Caki2 (cell line): ENCODE results near the gene CYP2W1. TPM values are rescaled to one million over a fixed set of nuclear protein-coding genes. Genes with fewer than 3 reads are reported as not detected.

Experiments
- DNase-seq: peaks from one replicate; pipeline ENCODE4 v3.0.0-alpha.2; 2015; ENCODE audit warnings: low read depth
- in situ Hi-C: cut with HindIII; loops from 2 replicates; pipeline ENCODE4 v1.10.0; 2016; ENCODE audit warnings: low sequenced_read_pairs, low pct_unique_long_range_greater_than_20kb, mixed read lengths
- total RNA-seq: library from RNA; depleted of rRNA; stranded (reverse); fragments of >200 nt; shearing (Covaris generic); gene quantifications from 2 replicates; pipeline ENCODE4 v1.2.3, GENCODE V29; 2014; ENCODE audit warnings: low replicate concordance

CYP2W1 gene
- total RNA-seq, 1 experiment from 2014 or later, result not detected

DNA sequence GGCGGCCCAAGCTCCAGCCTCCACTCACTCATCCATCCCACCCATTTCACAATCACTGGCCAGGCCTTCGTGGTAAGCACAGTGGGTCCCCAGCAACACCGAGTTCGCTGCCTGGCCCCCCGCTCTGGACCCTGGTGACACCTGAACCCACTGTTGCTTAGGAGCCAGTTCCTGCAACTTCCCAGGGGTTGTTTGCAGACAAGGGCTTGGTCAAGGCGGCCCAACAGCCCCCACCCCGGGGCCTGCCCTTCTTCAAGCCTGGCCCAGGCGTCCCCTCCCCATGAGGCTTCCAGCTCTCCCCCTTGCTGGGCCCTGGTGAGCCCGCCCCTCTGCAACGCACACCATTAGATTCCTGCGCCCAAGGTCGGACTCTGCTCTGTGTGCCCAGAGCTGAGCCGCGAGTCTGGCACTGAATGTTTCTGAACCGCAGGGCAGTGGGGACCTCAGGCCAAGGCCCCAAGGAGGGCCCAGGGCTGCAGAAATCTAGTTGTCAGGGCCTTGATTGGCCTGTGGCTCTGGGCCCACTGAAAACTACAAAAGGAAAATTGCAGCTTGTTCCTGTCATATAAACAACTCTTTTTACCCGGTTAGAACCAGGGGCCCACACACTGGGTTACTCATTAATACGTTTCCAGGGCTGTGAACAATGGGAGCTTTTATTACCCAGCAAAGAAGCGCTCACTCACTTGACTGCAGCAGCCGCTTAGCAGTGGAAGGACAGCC is 5.5 kb upstream of the CYP2W1 start:
- in situ Hi-C loops, result no loop called here
- peak; percentile 85 for DNase-seq

DNA sequence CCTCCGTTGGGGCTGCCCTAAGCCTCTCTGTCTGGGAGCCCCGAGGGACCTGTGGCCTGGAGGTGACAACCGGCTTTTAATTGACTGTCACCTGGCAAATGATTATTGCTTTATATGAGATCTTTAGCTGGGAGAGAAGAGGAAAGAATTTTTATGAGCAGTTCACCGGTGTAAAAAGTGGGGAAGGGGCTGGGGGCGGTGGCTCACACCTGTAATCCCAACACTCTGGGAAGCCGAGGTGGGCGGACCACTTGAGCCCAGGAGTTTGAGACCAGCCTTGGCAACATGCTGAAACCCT is 5.0 kb upstream of the CYP2W1 start:
- in situ Hi-C loops, result no loop called here
- no peak for DNase-seq

DNA sequence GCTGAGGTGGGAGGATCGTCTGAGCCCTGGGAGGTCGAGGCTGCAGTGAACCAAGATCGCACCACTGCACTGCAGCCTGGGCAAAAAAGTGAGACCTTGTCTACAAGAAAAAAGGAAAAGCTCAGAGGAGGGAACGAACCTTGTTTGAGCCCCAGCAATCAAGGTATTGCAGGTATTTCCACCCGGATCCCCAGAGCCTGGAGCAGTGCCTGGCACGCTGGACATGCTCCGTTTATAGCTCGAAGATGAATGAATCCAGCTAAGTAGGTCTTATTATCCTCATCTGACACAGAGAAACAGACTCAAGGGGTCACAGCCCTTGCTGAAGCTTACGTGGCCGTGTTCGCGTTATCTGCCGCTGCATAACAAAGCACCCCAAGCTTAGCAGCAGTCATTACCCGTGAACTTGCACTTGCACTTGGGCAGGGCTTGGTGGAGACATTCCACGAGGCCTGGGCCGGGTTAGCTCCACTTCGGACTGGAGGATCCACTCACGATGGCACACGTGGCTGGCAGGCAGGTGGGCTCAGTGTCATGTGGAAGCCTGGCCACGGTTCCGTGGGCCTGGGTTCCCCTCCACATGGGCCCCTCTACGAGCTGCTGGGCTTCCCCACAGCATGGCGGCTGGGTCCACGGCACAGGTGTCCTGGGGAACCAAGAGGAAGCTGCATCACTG is 4.4 kb upstream of the CYP2W1 start:
- DNase-seq, result no peak
- in situ Hi-C loops, result no loop called here

DNA sequence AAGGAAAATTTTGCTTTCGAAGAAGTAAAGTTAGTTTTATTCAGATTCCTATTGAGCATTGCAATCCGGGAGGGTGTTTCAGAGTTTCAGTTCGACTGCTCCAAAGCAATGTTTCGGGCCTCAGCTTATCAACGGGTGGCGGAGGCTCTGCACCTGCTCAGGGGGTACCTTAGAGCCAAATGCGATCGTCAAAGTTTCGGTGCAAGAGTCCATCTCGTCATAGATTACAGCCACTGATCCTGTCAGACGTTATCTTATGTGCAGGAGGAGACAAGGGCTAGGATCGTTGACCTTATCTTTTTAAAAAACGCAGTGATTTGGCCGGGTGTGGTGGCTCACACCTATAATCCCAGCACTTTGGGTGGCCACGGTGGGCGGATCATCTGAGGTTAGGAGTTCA is 3.8 kb upstream of the CYP2W1 start:
- in situ Hi-C loops, result no loop called here
- DNase-seq, result no peak

DNA sequence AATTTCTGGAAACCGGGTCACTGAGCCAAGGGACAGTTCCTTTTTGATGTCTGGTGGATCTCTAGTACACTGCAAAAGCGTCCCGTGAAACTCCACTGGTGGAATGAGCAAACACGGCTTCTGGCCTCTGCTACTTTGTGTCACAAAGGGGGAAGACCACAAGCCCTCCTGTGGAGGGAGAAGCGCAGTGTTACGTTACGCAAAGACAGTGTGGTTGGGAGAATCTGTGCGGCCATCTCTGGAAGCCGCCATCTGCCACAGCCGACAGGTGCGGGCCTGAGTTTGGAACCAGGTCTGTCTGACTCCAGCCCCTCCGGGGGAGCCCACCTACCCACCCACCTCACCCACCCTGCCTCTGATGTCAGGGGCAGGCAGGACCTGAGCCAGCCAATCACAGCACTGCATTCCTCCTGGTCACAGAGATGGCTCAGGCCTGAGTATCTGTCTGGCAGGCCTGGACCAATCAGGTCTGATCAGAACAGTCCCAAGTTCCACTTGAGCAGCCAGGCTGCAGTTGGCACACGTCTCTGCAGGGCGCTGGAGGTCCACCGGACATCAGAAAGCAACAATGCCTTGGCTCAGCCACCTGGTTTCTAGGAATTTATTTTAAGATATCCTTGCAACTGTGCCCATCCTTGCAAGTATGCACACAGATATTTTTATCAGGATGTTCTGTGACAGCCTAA is 3.0 kb upstream of the CYP2W1 start:
- peak; percentile 79 for DNase-seq
- in situ Hi-C loops, result no loop called here

DNA sequence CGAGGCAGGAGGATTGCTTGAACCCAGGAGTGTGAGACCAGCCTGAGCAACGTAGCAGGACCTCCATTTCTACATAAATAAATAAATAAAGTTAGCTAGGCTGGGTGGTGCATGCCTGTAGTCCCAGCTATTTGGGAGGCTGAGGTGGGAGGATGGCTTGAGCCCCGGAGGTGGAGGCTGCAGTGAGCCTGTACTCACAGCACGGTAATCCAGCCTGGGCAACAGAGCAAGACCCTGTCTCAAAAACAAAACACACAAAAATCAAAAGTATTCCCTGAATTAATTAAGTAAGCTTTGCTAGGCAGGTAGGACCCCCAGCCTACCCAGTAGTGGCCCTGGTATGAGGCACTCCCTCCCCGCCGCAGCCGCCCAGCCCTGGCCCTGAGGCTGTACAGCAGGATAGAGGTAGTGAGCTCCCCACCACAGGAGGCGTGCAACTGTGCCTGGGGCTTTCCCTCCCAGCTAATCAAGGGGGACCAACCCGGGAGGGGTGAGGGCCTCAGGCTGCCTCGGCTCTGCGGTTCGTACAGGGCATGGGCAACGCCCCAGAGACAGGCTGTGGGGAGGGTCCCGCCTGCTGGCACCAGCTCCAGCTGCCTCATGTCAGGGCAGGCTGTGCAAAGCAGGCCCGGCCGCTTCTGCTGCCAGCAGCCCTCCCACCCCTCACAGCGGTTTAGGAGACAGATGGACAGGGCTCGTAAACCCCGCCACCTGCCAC is 1.0 kb upstream of the CYP2W1 start:
- DNase-seq, result no peak
- in situ Hi-C loops, result no loop called here

DNA sequence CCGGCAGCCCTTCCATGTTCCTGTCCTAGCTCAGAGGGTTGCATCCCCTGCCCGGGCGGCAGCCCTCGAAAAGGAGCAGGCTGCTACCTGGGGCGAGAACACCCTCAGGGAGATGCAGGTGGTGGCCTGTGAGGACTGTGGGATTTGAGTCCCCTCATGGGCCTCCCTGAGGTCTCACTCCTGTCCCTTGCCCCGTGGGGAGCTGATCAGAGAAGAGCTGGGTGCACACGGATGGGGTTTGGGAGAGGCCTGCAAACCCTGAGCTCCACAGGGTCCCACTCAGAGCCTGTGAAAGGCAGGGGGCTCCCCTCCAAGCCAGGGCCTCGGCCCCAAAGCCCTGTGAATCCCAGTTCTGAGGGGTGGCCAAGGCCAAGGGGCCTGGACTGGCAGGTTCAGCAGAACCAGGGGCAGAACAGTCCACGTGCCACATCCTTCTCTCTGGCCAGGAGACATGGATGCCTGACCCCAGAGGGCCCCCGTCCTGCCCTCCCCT is 424 bp upstream of the CYP2W1 start:
- no peak for DNase-seq
- in situ Hi-C loops, result no loop called here

DNA sequence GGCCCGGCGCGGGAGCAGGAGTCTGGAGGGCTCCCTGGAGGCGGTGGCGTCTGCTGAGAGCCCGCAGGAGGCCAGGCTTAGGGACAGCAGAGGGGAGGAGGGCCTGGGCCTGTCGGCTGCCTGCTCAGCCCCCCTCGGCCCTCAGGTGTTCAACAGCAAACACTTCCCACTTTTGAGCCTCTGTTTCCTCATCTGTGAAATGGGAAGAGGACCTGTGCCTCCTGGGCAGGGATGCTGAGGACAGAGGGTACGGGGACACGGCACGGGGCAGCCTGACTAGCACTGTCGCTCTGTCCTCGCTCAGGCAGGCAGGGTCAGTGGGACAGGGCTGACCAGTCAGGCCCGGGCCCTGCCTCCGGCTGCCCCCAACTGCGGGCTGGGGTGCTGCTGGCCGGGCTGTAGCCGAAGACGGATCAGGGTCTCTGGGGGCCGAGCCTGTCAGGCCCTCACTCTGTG is 663 bp downstream of the CYP2W1 start:
- no peak for DNase-seq
- in situ Hi-C loops, result no loop called here

DNA sequence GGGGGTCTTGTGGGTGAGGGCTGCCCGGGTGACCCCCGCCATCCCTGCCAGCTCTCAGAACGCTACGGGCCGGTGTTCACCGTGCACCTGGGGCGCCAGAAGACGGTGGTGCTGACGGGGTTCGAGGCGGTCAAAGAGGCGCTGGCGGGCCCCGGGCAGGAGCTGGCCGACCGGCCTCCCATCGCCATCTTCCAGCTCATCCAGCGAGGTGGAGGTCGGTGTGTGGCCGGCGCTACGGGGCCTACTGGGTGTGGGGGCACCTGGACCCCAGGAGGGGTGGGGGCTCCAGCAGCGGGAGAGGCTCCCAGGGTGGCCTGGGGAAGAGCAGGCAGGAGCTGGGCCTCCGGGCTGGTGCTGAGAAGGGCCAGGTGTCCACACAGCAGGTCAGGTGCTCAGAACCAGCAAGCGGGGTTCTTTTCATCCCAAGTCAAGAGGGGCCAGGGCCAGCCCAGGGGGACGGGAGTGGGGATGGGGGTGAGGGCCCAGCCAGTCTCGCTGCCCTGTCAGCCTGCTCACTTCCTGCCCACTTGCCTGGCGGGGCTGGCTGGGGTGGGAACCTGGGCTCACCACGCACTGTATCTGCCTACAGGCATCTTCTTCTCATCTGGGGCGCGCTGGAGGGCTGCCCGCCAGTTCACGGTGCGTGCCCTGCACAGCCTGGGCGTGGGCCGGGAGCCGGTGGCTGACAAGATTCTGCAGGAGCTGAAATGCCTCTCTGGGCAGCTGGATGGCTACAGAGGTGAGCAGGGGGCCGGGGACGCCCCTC is 1.6 kb downstream of the CYP2W1 start:
- no peak for DNase-seq
- in situ Hi-C loops, result no loop called here

DNA sequence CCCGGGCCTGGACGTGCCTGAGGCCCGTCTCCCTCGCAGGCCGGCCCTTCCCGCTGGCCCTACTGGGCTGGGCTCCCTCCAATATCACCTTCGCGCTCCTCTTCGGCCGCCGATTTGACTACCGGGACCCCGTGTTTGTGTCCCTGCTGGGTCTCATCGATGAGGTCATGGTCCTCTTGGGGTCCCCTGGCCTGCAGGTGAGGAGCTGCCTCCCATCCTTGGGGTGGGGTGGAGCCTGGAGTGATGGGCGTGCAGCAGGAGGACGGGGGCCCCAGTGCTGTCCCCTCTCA is 2.1 kb downstream of the CYP2W1 start:
- in situ Hi-C loops, result no loop called here

DNA sequence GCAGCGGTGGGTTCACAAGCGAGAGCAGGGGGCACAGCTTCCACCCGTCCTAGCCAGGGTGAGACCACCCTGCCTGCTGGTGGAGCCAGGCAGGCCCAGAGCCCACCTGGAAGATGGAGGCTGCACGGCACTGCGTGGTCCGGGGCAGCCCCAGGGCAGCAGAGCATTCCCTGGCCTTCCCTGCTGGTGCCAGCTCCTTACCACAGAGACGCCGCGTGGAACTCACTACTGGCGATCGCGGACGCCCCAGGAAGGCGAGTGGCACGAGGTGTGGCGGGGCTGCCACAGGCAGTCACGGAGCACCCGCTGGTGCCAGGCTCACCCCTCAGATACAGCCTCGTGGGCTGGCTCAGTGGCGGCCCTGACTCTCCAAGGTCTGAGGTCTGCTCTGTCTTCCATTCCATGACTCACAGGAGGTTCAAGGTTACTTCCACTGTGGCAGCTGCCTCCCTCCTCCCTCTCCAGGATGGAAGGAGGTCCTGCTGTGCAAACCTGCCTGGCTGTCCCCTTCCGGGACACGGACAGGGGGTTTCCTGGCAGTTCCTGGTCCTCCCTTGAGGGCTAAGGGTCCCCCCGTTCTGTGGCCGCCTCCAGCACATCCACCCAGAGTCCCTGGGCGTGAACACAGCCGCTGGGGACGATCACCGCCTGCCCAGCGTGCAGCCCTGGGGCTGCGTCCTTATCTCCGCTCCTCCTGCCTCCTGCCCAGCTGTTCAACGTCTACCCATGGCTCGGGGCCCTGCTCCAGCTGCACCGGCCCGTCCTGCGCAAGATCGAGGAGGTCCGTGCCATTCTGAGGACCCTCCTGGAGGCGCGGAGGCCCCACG is 3.1 kb downstream of the CYP2W1 start:
- in situ Hi-C loops, result no loop called here
- no peak for DNase-seq

More for the DNA sequence above, 2.1 kb downstream of the CYP2W1 start:
- no peak for DNase-seq

DNA sequence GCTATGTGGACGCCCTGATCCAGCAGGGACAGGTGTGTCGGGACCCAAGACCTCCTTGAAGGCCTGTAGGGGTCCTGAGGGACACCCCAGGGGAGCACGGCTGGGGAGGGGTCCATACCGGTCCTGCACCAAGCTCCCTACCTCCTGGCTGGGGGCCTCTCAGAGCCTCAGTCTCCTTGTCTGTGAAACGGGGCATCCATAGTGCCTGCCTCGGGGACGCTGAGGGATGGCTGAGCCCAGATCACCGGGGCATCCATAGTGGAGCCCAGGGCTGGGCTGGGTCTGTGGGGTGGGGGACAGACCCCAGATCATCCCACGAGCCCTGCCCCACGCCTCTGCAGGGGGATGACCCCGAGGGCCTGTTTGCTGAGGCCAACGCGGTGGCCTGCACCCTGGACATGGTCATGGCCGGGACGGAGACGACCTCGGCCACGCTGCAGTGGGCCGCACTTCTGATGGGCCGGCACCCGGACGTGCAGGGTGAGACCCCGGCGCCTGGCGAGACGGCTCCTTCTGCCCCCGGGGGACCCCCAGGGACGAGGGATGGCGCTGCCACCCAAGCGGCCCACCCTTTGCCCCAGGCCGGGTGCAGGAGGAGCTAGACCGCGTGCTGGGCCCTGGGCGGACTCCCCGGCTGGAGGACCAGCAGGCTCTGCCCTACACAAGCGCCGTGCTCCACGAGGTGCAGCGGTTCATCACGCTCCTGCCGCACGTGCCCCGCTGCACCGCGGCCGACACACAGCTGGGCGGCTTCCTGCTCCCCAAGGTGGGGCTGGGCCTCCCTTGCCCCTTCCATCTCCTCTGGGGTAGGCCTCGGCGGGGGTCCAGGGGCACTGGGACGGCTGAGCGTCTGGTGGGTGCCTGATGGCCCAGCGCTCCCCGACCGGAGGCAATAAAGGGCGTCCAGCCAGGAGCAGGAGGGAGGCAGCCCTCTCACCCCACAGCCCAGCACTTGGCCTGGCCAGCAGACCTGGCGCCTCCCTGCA is 4.1 kb downstream of the CYP2W1 start:
- in situ Hi-C loops, result no loop called here
- DNase-seq, result no peak

DNA sequence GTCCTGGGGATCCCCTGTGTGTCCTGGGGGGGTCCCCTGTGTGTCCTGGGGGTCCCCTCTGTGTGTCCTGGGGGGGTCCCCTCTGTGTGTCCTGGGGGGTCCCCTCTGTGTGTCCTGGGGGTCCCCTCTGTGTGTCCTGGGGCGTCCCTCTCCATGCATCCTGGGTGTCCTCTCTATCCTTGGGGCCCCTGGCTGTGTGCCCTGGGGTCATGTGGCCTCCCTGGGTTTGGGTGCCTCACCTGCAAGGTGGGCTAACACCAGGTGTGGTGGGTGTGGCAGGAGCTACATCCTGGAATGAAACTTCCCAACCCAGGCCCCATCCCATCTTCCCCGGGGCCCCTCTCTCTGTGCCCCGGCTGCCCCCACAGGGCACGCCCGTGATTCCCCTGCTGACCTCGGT is 4.9 kb downstream of the CYP2W1 start:
- in situ Hi-C loops, result no loop called here
- no peak for DNase-seq

DNA sequence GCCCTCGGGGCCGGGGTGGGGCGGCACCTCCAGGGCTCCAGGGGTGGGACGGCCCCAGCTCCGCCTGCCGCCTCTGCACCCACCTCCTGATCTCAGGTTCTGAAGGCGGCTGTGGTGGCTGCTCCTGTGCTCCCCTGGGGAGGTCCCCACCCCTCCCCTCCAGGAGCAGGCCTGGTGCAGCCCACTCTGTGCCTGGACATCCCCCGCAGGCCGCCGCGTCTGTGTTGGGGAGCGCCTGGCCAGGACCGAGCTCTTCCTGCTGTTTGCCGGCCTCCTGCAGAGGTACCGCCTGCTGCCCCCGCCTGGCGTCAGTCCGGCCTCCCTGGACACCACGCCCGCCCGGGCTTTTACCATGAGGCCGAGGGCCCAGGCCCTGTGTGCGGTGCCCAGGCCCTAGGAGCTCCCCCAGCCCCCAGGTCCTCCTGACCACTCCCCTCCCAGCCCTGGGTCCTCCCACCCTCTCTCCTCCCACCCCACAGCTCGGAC is 5.5 kb downstream of the CYP2W1 start:
- in situ Hi-C loops, result no loop called here
- no peak for DNase-seq

DNA sequence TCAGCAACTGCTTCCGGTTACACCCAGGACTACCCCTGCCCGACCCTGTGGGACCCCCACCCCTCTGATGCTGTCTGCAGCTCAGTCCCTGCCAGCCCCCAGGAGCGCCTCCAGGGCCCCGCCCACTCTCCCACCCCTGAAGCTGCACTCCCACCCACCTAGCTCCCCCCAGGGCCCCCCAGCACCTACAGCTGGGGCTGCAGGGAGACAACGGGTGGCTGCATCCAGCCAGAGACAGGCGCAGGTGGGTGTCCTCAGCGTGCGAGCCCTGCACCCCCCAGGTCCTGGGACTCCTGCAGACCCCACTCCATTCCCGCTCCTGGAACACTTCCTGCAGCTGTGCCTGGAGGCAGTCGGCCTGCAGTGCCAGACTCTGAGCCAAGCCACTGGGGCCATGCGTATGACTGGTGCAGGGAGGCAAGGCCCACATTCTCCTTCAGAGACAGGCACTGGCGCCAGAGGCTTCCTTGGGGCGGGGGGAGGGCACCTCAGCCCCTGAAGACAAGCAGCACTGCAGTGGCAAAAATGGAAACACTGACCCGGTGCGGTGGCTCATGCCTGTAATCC is 6.1 kb downstream of the CYP2W1 start:
- in situ Hi-C loops, result no loop called here
- DNase-seq, result no peak

DNA sequence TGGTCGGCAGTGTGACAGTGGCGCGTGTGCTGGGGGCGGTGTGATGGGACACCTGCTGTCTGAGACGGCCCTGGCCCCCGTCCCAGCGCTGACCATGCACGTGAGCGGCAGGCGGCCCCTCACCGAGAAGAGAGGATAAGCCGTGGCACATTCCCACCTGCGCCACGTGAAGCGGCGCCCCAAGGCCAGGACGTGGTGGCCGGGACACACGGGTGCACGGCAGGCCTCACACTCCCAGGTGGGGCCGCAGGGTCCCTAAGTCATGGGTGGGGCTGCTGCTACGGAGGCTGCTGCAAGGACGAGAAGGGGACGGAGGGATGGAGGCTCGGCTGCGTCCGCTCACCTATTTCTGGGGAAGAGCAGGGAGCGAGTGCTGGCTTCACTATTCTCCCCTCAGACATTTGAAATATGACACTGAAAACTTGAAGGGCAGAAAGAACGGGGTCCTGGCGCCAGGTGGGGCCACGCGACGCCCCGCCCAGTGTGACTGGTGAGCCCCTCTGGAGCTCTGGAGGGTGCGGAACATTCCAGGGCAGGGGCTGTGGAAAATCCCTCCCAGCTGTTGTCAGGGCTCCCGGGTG is 7.5 kb downstream of the CYP2W1 start:
- in situ Hi-C loops, result no loop called here
- no peak for DNase-seq
